ENCODE measurements around the gene FXYD3.

GRCh38 chr19:35112995-35113688, 2.5 kb upstream of the FXYD3 start:
- no peak for TF ChIP-seq CTCF (IDR thresholded peaks at IDR 0.05; ENCODE audit: low read depth, low read length)
- TF ChIP-seq POLR2A (IDR thresholded peaks at IDR 0.05; ENCODE audit: extremely low read depth, insufficient read length), result no peak
- no peak for TF ChIP-seq MYC (IDR thresholded peaks at IDR 0.05; ENCODE audit: low read depth, low read length)
